PC-3 (cell line): ENCODE data around the gene LCE3D. TPM values are rescaled to one million over a fixed set of nuclear protein-coding genes. Genes with fewer than 3 reads are reported as not detected.

Source experiments
- ATAC-seq: fragments of 200-7000 bp; cut with Tn5 transposase; 2 replicates; pipeline ENCODE4 v1.9.1; 2020; ENCODE audit warnings: mild to moderate bottlenecking, moderate library complexity
- BruUV-seq: library from RNA; stranded (reverse); fragments of 400-500 nt; replicated peaks from 2 replicates; lab custom pipeline; 2021; lab: Mats Ljungman, UMichigan
- CTCF ChIA-PET: fragments of 300-600 bp; sonication (Branson Sonifier 250); formaldehyde crosslinking; loops from one replicate; lab custom pipeline; 2022; ENCODE audit warnings: antibody characterized with exemption; lab: Charles Lee
- POLR2A ChIA-PET: fragments of 300-600 bp; sonication (Branson Sonifier 250); formaldehyde crosslinking; loops from one replicate; lab custom pipeline; 2022; ENCODE audit warnings: antibody characterized with exemption; ENCODE audit not compliant: unreplicated experiment; lab: Charles Lee
- DNase-seq: peaks from one replicate; pipeline ENCODE4 v3.0.0-alpha.2; 2015
- H2AFZ ChIP-seq: fragments of 300-600 bp; sonication (generic); 2 replicates; pipeline ENCODE4 v1.6.0; 2016; ENCODE audit warnings: antibody characterized with exemption, low read length
- H3F3A ChIP-seq: fragments of 300-600 bp; sonication (generic); one replicate; pipeline ENCODE4 v1.6.0; 2017; ENCODE audit warnings: antibody characterized with exemption, low read length, control low read depth, mild to moderate bottlenecking; ENCODE audit not compliant: unreplicated experiment
- H3K27ac ChIP-seq: fragments of 300-600 bp; sonication (generic); 2 replicates; pipeline ENCODE4 v1.5.1; 2016; ENCODE audit warnings: mild to moderate bottlenecking, low read length
- H3K27me3 ChIP-seq: fragments of 300-600 bp; sonication (generic); 2 replicates; pipeline ENCODE4 v1.6.1; 2016; ENCODE audit warnings: low read length, mixed read lengths
- H3K36me3 ChIP-seq: fragments of 300-600 bp; sonication (generic); 2 replicates; pipeline ENCODE4 v1.6.1; 2016; ENCODE audit warnings: low read depth, mixed run types, low read length, mixed read lengths
- H3K4me1 ChIP-seq: fragments of 300-600 bp; sonication (generic); 2 replicates; pipeline ENCODE4 v1.5.1; 2016; ENCODE audit warnings: low read length; ENCODE audit not compliant: insufficient read depth
- H3K4me2 ChIP-seq: fragments of 300-600 bp; sonication (generic); 2 replicates; pipeline ENCODE4 v1.6.0; 2016; ENCODE audit warnings: low read length
- H3K4me3 ChIP-seq: fragments of 300-600 bp; sonication (generic); 2 replicates; pipeline ENCODE4 v1.5.1; 2016; ENCODE audit warnings: mild to moderate bottlenecking, low read length, mixed read lengths
- H3K79me2 ChIP-seq: fragments of 300-600 bp; sonication (generic); 2 replicates; pipeline ENCODE4 v1.6.1; 2017; ENCODE audit warnings: low read length, mixed read lengths
- H3K9ac ChIP-seq: fragments of 300-600 bp; sonication (generic); 2 replicates; pipeline ENCODE4 v1.6.0; 2016; ENCODE audit warnings: mild to moderate bottlenecking, low read length
- H3K9me2 ChIP-seq: fragments of 300-600 bp; sonication (generic); replicated peaks from 2 replicates; pipeline ENCODE4 v1.6.1; 2016; ENCODE audit warnings: mixed run types, low read length, mixed read lengths
- H3K9me3 ChIP-seq: fragments of 300-600 bp; sonication (generic); 2 replicates; pipeline ENCODE4 v1.6.1; 2016; ENCODE audit warnings: low read length, mixed read lengths
- H4K20me1 ChIP-seq: fragments of 300-600 bp; sonication (generic); 2 replicates; pipeline ENCODE4 v1.6.1; 2016; ENCODE audit warnings: low read length, mixed read lengths
- CTCF ChIP-seq: fragments of 300-600 bp; sonication (generic); conservative IDR thresholded peaks from 2 replicates; pipeline ENCODE4 v1.5.1; 2017; ENCODE audit warnings: antibody characterized with exemption, low read depth, mild to moderate bottlenecking, low read length
- EZH2 ChIP-seq: fragments of 300-600 bp; sonication (generic); IDR thresholded peaks from one replicate; pipeline ENCODE4 v1.6.1; 2017; ENCODE audit warnings: antibody characterized with exemption, mild to moderate bottlenecking, low read length; ENCODE audit not compliant: unreplicated experiment
- EZH2phosphoT487 ChIP-seq: fragments of 300-600 bp; sonication (generic); IDR thresholded peaks from 2 replicates; pipeline ENCODE4 v1.6.1; 2018; ENCODE audit warnings: mild to moderate bottlenecking, antibody characterized with exemption, low read length, borderline replicate concordance
- intact Hi-C: fragments of 100-400 bp; cut with micrococcal nuclease; formaldehyde crosslinking; loops from 2 replicates; pipeline ENCODE4 v1.9.0; 2023
- total RNA-seq: library from RNA; depleted of rRNA; stranded (reverse); fragments of >200 nt; gene quantifications from 2 replicates; pipeline ENCODE4 v1.2.3, GENCODE V29; 2014

LCE3D gene
- total RNA-seq, 1 experiment from 2014 or later = not detected

GRCh38 chr1:152599934-152600333 lies 19.6 kb upstream of the LCE3D start, which contains the start of gene LCE3C:
Gene LCE3C (plus strand): TSS chr1:152600234. CDS start chr1:152600732, 498 bp downstream.
- Histone ChIP-seq H3K27ac (no peak within 1 kb of the TSS), H3K4me3 (no peak within 1 kb of the TSS), H3K9ac (no peak within 1 kb of the TSS), H2AFZ (no peak within 1 kb of the TSS), H3K27me3 (no peaks in the 10 kb centered on the region), H3K79me2 (no peaks in the 10 kb centered on the region), H3K4me2 (no peak within 1 kb of the TSS), H3K9me3 (no peaks in the 10 kb centered on the region), H3F3A (no peaks in the 10 kb centered on the region), H4K20me1 (no peaks in the 10 kb centered on the region), H3K9me2 (no peaks in the 10 kb centered on the region), H3K36me3 (no peaks in the 10 kb centered on the region), H3K4me1 (no peaks in the 10 kb centered on the region)
- DNase-seq = no peak
- TF ChIP-seq EZH2phosphoT487 (no peak), EZH2 (no peak), CTCF (no peak)
- ChIA-PET CTCF (no interaction called here), POLR2A (no interaction called here)
- intact Hi-C loops = no loop called here
- no peak for ATAC-seq
- BruUV-seq = no TSS peak

GRCh38 chr1:152596986-152597385 lies 16.7 kb upstream of the LCE3D start:
- no peak overlapping the region for H3K9ac ChIP-seq
- no peaks in the 10 kb centered on the region for H3F3A ChIP-seq
- no peak overlapping the region for H3K27ac ChIP-seq
- no peak overlapping the region for H3K4me3 ChIP-seq
- BruUV-seq = no TSS peak
- ChIA-PET POLR2A (no interaction called here), CTCF (no interaction called here)
- H3K9me3 ChIP-seq = no peaks in the 10 kb centered on the region
- no peaks in the 10 kb centered on the region for H3K36me3 ChIP-seq
- H2AFZ ChIP-seq = no peak overlapping the region
- no peak for TF ChIP-seq EZH2
- no peak for TF ChIP-seq EZH2phosphoT487
- no peak for TF ChIP-seq CTCF
- H4K20me1 ChIP-seq = no peaks in the 10 kb centered on the region
- DNase-seq (no peak), ATAC-seq (no peak)
- intact Hi-C loops = no loop called here
- no peaks in the 10 kb centered on the region for H3K79me2 ChIP-seq
- no peaks in the 10 kb centered on the region for H3K27me3 ChIP-seq
- no peaks in the 10 kb centered on the region for H3K9me2 ChIP-seq
- H3K4me1 ChIP-seq = no peaks in the 10 kb centered on the region
- H3K4me2 ChIP-seq = no peak overlapping the region

GRCh38 chr1:152585586-152585985 lies 5.3 kb upstream of the LCE3D start:
- Histone ChIP-seq H3K79me2 (no peaks in the 10 kb centered on the region), H4K20me1 (no peaks in the 10 kb centered on the region), H2AFZ (no peak overlapping the region), H3K9me2 (no peaks in the 10 kb centered on the region), H3K27me3 (no peaks in the 10 kb centered on the region), H3K4me2 (no peak overlapping the region), H3K9ac (no peak overlapping the region), H3K4me1 (no peaks in the 10 kb centered on the region), H3K27ac (no peak overlapping the region), H3K4me3 (no peak overlapping the region), H3F3A (no peaks in the 10 kb centered on the region), H3K9me3 (no peaks in the 10 kb centered on the region), H3K36me3 (no peaks in the 10 kb centered on the region)
- BruUV-seq = no TSS peak
- intact Hi-C loops = no loop called here
- TF ChIP-seq EZH2phosphoT487 (no peak), EZH2 (no peak), CTCF (no peak)
- ChIA-PET POLR2A (no interaction called here), CTCF (no interaction called here)
- ATAC-seq = no peak
- no peak for DNase-seq
